K562 (cell line): ENCODE measurements around the gene TESK2. TPM values are rescaled to one million over a fixed set of nuclear protein-coding genes. Genes with fewer than 3 reads are reported as not detected.

Source experiments
- ATAC-seq: fragments of 200-7000 bp; cut with Tn5 transposase; 3 replicates; pipeline ENCODE4 v1.9.1; 2020; ENCODE audit warnings: moderate library complexity
- BruUV-seq: library from RNA; stranded (reverse); fragments of 400-500 nt; replicated peaks from 2 replicates; lab custom pipeline; 2021; lab: Mats Ljungman, UMichigan
- CTCF ChIA-PET: fragments of 300-600 bp; formaldehyde crosslinking; extraction: SDS; loops from one replicate; lab custom pipeline; 2021; ENCODE audit warnings: low intra/inter-chr PET ratio; lab: Yijun Ruan, JAX
- POLR2A ChIA-PET: fragments of 300-600, 350-650 bp; sonication (Branson Sonifier 250); formaldehyde crosslinking; extraction: SDS; loops from one replicate; lab custom pipeline; 2021; ENCODE audit warnings: antibody characterized with exemption, inconsistent platforms; lab: Yijun Ruan, JAX
- DNase-seq, 4 experiments: peaks; one replicate each; pipeline versions ENCODE4 v3.0.0 to v3.0.0-alpha.2; 2011 to 2018; ENCODE audit warnings: low spot score in 3 of 4, mixed read lengths in 3 of 4; ENCODE audit errors: extremely low read depth in 1 of 4
- FAIRE-seq: peaks from 2 replicates; lab custom pipeline; 2011; peaks lifted over from hg19 to GRCh38; lab: Jason Lieb, UNC
- H2AFZ ChIP-seq: 2 replicates; pipeline ENCODE4 v1.6.0; 2011; ENCODE audit warnings: low read depth, low read length, control low read depth, inconsistent platforms
- H3K27ac ChIP-seq: fragments of 200-600 bp; 3 replicates; pipeline ENCODE4 v1.8.0; 2011; ENCODE audit warnings: low read depth, mild to moderate bottlenecking, control low read depth, inconsistent platforms, low read length, moderate library complexity, mixed read lengths; ENCODE audit errors: extremely low read depth
- H3K27me3 ChIP-seq, 2 experiments: fragments of 300-600 bp in 1 of 2; 2 replicates in 1 of 2; 3 replicates in 1 of 2; pipeline versions ENCODE4 v1.6.0 to v1.8.0; 2011; ENCODE audit warnings: inconsistent platforms in 2 of 2, low read length in 2 of 2, mild to moderate bottlenecking in 1 of 2, mixed read lengths in 1 of 2, moderate library complexity in 1 of 2; ENCODE audit not compliant: control insufficient read depth in 2 of 2, insufficient read depth in 2 of 2
- H3K36me3 ChIP-seq: fragments of 300-600 bp; 3 replicates; pipeline ENCODE4 v1.8.0; 2011; ENCODE audit warnings: mild to moderate bottlenecking, low read length, inconsistent platforms; ENCODE audit not compliant: control insufficient read depth, insufficient read depth
- H3K4me1 ChIP-seq, 2 experiments: fragments of 200-600 bp in 1 of 2; replicated peaks in 1 of 2; 2 replicates in 1 of 2; 3 replicates in 1 of 2; pipeline versions ENCODE4 v1.5.1 to v1.8.0; 2011; ENCODE audit warnings: inconsistent platforms in 2 of 2, low read length in 2 of 2, mild to moderate bottlenecking in 1 of 2, mixed read lengths in 1 of 2, moderate library complexity in 1 of 2; ENCODE audit not compliant: control insufficient read depth in 2 of 2, insufficient read depth in 2 of 2
- H3K4me2 ChIP-seq: 2 replicates; pipeline ENCODE4 v1.6.1; 2011; ENCODE audit warnings: low read length, control low read depth, inconsistent platforms, mixed read lengths; ENCODE audit not compliant: insufficient read depth
- H3K4me3 ChIP-seq: fragments of 200-600 bp; sonication (generic), shearing (Covaris generic); 2 replicates; pipeline ENCODE4 v1.5.1; 2016; ENCODE audit warnings: control low read depth, inconsistent platforms
- H3K79me2 ChIP-seq: fragments of 200-600 bp; 3 replicates; pipeline ENCODE4 v1.8.0; 2011; ENCODE audit warnings: low read length, inconsistent platforms; ENCODE audit not compliant: control insufficient read depth, insufficient read depth
- H3K9ac ChIP-seq, 2 experiments: 2 replicates each; pipeline versions ENCODE4 v1.6.0 to v1.6.1; 2011; ENCODE audit warnings: low read depth in 2 of 2, low read length in 2 of 2, control low read depth in 1 of 2, inconsistent platforms in 1 of 2, mild to moderate bottlenecking in 1 of 2, mixed read lengths in 1 of 2; ENCODE audit not compliant: insufficient read depth in 1 of 2
- H3K9me1 ChIP-seq: one replicate; pipeline ENCODE4 v1.6.0; 2011; ENCODE audit warnings: inconsistent platforms, mild to moderate bottlenecking, low read length, moderate library complexity; ENCODE audit not compliant: control insufficient read depth, insufficient read depth
- H3K9me3 ChIP-seq: replicated peaks from 2 replicates; pipeline ENCODE4 v1.5.1; 2011; ENCODE audit warnings: low read depth, low read length, inconsistent platforms; ENCODE audit not compliant: control insufficient read depth, insufficient read depth
- H4K20me1 ChIP-seq: replicated peaks from 2 replicates; pipeline ENCODE4 v1.6.1; 2011; ENCODE audit warnings: low read length, inconsistent platforms, mixed read lengths; ENCODE audit not compliant: control insufficient read depth, insufficient read depth
- ARNT ChIP-seq, 2 experiments: fragments of 450-650 bp; IDR thresholded peaks; 2 replicates each; pipeline ENCODE4 v1.6.1; 2016; ENCODE audit warnings: mild to moderate bottlenecking in 1 of 2
- CHD4 ChIP-seq: fragments of 200-600 bp; sonication (generic); IDR thresholded peaks from 3 replicates; pipeline ENCODE4 v1.6.1; 2012; ENCODE audit warnings: low read depth, mild to moderate bottlenecking, mixed read lengths, low read length, inconsistent platforms; ENCODE audit not compliant: insufficient read depth, insufficient replicate concordance, poor library complexity, severe bottlenecking
- HDAC6 ChIP-seq: IDR thresholded peaks from 2 replicates; pipeline ENCODE4 v1.6.1; 2012; ENCODE audit warnings: low read depth, mild to moderate bottlenecking, control low read depth, inconsistent platforms, low read length, moderate library complexity
- KLF6 ChIP-seq: fragments of 250-450 bp; sonication (Bioruptor Pico); IDR thresholded peaks from 2 replicates; pipeline ENCODE4 v1.4.0; 2020; ENCODE audit warnings: mild to moderate bottlenecking, moderate library complexity, borderline replicate concordance
- MAZ ChIP-seq, 2 experiments: fragments of 450-650 bp in 1 of 2; sonication (generic) in 1 of 2; formaldehyde crosslinking; IDR thresholded peaks in 1 of 2; conservative IDR thresholded peaks in 1 of 2; 2 replicates each; pipeline versions ENCODE4 v1.4.0 to v1.5.0; 2020; ENCODE audit warnings: mild to moderate bottlenecking in 1 of 2, missing genetic modification reagents in 1 of 2
- PHTF2 ChIP-seq: fragments of 250-450 bp; sonication (Bioruptor Pico); IDR thresholded peaks from 2 replicates; pipeline ENCODE4 v1.5.0; 2021; ENCODE audit warnings: mild to moderate bottlenecking
- RCOR1 ChIP-seq, 2 experiments: IDR thresholded peaks; 2 replicates each; pipeline ENCODE4 v1.6.1; 2012; ENCODE audit warnings: low read depth in 2 of 2, low read length in 2 of 2, borderline replicate concordance in 1 of 2, improper control_type of control experiment in 1 of 2
- SREBF2 ChIP-seq: sonication (generic); formaldehyde crosslinking; IDR thresholded peaks from 2 replicates; pipeline ENCODE4 v1.4.0; 2020; ENCODE audit warnings: mild to moderate bottlenecking, missing genetic modification reagents
- U2AF1 ChIP-seq: fragments of 200-400 bp; formaldehyde crosslinking; optimal IDR thresholded peaks from 2 replicates; pipeline ENCODE3; 2017; ENCODE audit warnings: mild to moderate bottlenecking, low read depth, low read length, moderate library complexity
- WGBS: fragments of 100-300 bp; shearing (Covaris generic); methylation state at CpG from one replicate; pipeline ENCODE4 v1.1.6; 2016; ENCODE audit warnings: low coverage, mixed read lengths; ENCODE audit not compliant: insufficient coverage; ENCODE audit errors: missing lambda C conversion rate; 5-methylcytosine and 5-hydroxymethylcytosine counted together
- in situ Hi-C: fragments of 300-500 bp; cut with MboI; formaldehyde crosslinking; loops from 4 replicates; pipeline ENCODE4 v1.15.0; 2018; ENCODE audit warnings: inconsistent platforms, mixed read lengths
- intact Hi-C: fragments of 100-400 bp; cut with micrococcal nuclease; formaldehyde crosslinking; loops from 2 replicates; pipeline ENCODE4 v1.14.2; 2022
- polyA plus RNA-seq, 8 experiments: library from polyadenylated mRNA; depleted of rRNA in 4 of 8; stranded (reverse) in 5 of 8; unstranded in 3 of 8; fragments of >200 nt; fragmentation: Nextera tagmentation in 2 of 8; fragmentation: Illumina TruSeq in 1 of 8; extraction: Ambion mirVana in 2 of 8; extraction: Trizol in 1 of 8; gene quantifications; 2 replicates each; pipeline versions ENCODE4 v1.2.1 to v1.2.3, GENCODE V29; 2011 to 2014; ENCODE audit warnings: inconsistent platforms in 1 of 8, missing spikeins in 1 of 8
- total RNA-seq, 7 experiments: library from RNA; depleted of rRNA in 6 of 7; stranded (reverse); fragments of >200 nt in 6 of 7; fragmentation: Illumina TruSeq in 2 of 7; extraction: Trizol in 2 of 7; gene quantifications; 2 replicates each; pipeline versions ENCODE4 v1.2.1 to v1.2.3, GENCODE V29; 2011 to 2021; ENCODE audit warnings: low replicate concordance in 1 of 7
- TF ChIP-seq, protein P1 (sequence below): sonication (generic); formaldehyde crosslinking; IDR thresholded peaks from 2 replicates; pipeline ENCODE4 v1.9.0; 2022; ENCODE audit warnings: mild to moderate bottlenecking, missing genetic modification reagents
- TF ChIP-seq, protein P2 (sequence below): IDR thresholded peaks from 3 replicates; pipeline ENCODE4 v1.6.1; 2011; ENCODE audit warnings: borderline replicate concordance, mild to moderate bottlenecking; ENCODE audit not compliant: insufficient read length, insufficient read depth
- TF ChIP-seq, protein P3 (sequence below): fragments of 250-450 bp; sonication (Bioruptor Pico); IDR thresholded peaks from 2 replicates; pipeline ENCODE4 v1.8.0; 2022; ENCODE audit warnings: moderate library complexity, mild to moderate bottlenecking, inconsistent platforms
- TF ChIP-seq, protein P4 (sequence below): fragments of 200-800 bp; sonication (Bioruptor generic); IDR thresholded peaks from 2 replicates; pipeline ENCODE4 v1.6.1; 2017; ENCODE audit warnings: missing genetic modification characterization, missing compliant biosample characterization
- TF ChIP-seq, protein P5 (sequence below): sonication (generic); formaldehyde crosslinking; IDR thresholded peaks from 2 replicates; pipeline ENCODE4 v1.8.1; 2023; ENCODE audit warnings: mild to moderate bottlenecking, missing genetic modification reagents

The TESK2 gene
- total and polyA plus RNA-seq, 9 of the 15 experiments (the other 6 are each of a cell fraction or from before 2014, with no cell fraction given) = 1.6 to 5.3 (median 3.7) TPM

DNA sequence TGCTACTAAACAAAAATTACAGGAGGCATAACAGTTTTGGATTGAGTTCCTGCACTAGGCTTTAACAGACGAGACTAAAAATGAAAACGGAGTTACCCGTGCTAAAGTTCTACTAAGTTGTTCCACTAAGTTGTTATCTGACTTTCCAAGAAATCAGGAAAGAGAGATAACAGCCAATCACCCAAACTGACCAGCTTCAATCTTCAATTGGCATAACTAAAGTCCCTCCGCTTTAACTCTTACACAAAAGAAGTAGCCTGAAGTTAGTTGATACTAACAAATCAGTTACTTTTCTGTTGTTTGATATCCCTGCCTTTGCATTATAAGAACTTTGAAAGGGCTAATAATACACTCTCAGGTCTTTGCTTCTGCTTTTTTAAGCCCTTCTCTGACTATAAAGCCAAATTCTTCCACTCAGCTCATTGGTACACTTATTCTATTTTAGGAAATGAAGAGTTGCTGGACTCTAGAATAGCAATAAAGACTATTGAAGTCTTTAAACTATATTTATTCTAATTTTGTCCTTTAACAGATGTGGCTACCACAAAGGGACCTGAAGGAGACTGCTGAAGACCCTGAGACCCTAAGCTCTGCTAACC, 61.3 kb downstream of the TESK2 start:
- Histone ChIP-seq H3K27me3 (no peaks in the 10 kb centered on the region), H3K4me3 (no peak overlapping the region), H3K36me3 (no peaks in the 10 kb centered on the region), H3K27ac (no peak overlapping the region; the same call in 2 of the 3 replicates), H4K20me1 (no peaks in the 10 kb centered on the region), H3K79me2 (no peaks in the 10 kb centered on the region), H3K9me1 (no peaks in the 10 kb centered on the region), H3K9ac (no peak overlapping the region), H3K9me3 (no peaks in the 10 kb centered on the region), H2AFZ (no peak overlapping the region; the same call in 1 of the 2 replicates), H3K4me2 (no peak overlapping the region), H3K4me1 (peaks cover 5 to 12% of the 10 kb centered on the region in 2 experiments; a peak in 4 of 5 replicates)
- BruUV-seq = no TSS peak
- POLR2A ChIA-PET = interaction anchor here (0.6 to 3.1 kb wide), 6 partner anchors 9 to 92 kb away, joined by 3 to 10 read pairs (median 4); partner anchors contain the start of gene PRDX1
- FAIRE-seq (no peak), DNase-seq (peak in 1 of 4 experiments; percentile 26), ATAC-seq (no peak)
- 0% methylated on average over 4 of the region's 4 CpGs for WGBS
- in situ Hi-C loops (no loop called here), intact Hi-C loops (loop anchor here (5.0 kb wide), 1 partner anchor 58 kb away; no protein-coding TSS in a partner anchor)
- CTCF ChIA-PET = no interaction called here
- no peak for TF ChIP-seq CHD4
- TF ChIP-seq U2AF1 = no peak
- TF ChIP-seq SREBF2 (CRISPR knock-in tag) = no peak
- peak in 1 of 2 experiments; percentile 77; a peak in 1 of 4 replicates for TF ChIP-seq RCOR1 (IDR thresholded peaks at IDR 0.05; ENCODE audit: borderline replicate concordance in 1 of 2, low read depth in 2 of 2, low read length in 2 of 2)
- no peak for TF ChIP-seq HDAC6
- no peak for TF ChIP-seq MAZ (CRISPR knock-in tag; conservative IDR thresholded peaks at IDR 0.05 in 1 of 2, IDR thresholded peaks at IDR 0.05 in 1 of 2)
- TF ChIP-seq, protein P1, sequence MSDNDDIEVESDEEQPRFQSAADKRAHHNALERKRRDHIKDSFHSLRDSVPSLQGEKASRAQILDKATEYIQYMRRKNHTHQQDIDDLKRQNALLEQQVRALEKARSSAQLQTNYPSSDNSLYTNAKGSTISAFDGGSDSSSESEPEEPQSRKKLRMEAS (CRISPR knock-in tag) = no peak
- TF ChIP-seq, protein P2, sequence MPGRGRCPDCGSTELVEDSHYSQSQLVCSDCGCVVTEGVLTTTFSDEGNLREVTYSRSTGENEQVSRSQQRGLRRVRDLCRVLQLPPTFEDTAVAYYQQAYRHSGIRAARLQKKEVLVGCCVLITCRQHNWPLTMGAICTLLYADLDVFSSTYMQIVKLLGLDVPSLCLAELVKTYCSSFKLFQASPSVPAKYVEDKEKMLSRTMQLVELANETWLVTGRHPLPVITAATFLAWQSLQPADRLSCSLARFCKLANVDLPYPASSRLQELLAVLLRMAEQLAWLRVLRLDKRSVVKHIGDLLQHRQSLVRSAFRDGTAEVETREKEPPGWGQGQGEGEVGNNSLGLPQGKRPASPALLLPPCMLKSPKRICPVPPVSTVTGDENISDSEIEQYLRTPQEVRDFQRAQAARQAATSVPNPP = no peak
- TF ChIP-seq ARNT (IDR thresholded peaks at IDR 0.05) = no peak
- TF ChIP-seq, protein P3, sequence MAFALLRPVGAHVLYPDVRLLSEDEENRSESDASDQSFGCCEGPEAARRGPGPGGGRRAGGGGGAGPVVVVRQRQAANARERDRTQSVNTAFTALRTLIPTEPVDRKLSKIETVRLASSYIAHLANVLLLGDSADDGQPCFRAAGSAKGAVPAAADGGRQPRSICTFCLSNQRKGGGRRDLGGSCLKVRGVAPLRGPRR (CRISPR knock-in tag) = no peak
- no peak for TF ChIP-seq PHTF2 (CRISPR knock-in tag)
- TF ChIP-seq, protein P4, sequence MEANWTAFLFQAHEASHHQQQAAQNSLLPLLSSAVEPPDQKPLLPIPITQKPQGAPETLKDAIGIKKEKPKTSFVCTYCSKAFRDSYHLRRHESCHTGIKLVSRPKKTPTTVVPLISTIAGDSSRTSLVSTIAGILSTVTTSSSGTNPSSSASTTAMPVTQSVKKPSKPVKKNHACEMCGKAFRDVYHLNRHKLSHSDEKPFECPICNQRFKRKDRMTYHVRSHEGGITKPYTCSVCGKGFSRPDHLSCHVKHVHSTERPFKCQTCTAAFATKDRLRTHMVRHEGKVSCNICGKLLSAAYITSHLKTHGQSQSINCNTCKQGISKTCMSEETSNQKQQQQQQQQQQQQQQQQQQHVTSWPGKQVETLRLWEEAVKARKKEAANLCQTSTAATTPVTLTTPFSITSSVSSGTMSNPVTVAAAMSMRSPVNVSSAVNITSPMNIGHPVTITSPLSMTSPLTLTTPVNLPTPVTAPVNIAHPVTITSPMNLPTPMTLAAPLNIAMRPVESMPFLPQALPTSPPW (CRISPR knock-in tag) = peak; percentile 23; the same call in 1 of the 2 replicates
- TF ChIP-seq, protein P5, sequence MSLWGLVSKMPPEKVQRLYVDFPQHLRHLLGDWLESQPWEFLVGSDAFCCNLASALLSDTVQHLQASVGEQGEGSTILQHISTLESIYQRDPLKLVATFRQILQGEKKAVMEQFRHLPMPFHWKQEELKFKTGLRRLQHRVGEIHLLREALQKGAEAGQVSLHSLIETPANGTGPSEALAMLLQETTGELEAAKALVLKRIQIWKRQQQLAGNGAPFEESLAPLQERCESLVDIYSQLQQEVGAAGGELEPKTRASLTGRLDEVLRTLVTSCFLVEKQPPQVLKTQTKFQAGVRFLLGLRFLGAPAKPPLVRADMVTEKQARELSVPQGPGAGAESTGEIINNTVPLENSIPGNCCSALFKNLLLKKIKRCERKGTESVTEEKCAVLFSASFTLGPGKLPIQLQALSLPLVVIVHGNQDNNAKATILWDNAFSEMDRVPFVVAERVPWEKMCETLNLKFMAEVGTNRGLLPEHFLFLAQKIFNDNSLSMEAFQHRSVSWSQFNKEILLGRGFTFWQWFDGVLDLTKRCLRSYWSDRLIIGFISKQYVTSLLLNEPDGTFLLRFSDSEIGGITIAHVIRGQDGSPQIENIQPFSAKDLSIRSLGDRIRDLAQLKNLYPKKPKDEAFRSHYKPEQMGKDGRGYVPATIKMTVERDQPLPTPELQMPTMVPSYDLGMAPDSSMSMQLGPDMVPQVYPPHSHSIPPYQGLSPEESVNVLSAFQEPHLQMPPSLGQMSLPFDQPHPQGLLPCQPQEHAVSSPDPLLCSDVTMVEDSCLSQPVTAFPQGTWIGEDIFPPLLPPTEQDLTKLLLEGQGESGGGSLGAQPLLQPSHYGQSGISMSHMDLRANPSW (CRISPR knock-in tag) = no peak
- 0 out of 2 replicates have a peak, but pooled peaks have one; percentile 28 for TF ChIP-seq KLF6 (CRISPR knock-in tag)
